Mammary microvascular endothelial cell (primary cell): Measurements from ENCODE around the gene ZNF337. TPM values are rescaled to one million over a fixed set of nuclear protein-coding genes. Genes with fewer than 3 reads are reported as not detected.

Experiments
- total RNA-seq: library from RNA; depleted of rRNA; stranded (reverse); fragments of >200 nt; gene quantifications from 2 replicates; pipeline ENCODE4 v1.2.3, GENCODE V29; 2015

ZNF337 gene
- total RNA-seq: 7.1 and 7.5 TPM in 2 replicates

GRCh38 chr20:25696371-25697131, at the start of gene ZNF337:
ZNF337 (minus strand) TSS chr20:25696853; CDS start chr20:25686417, 10,436 bp downstream.

Other genes starting within 250 kb of the ZNF337 start
- 5.1 and 7.9 TPM in 2 replicates for gene NINL, start 111.3 kb downstream of the ZNF337 start, total RNA-seq
- 7.2 and 8.1 TPM in 2 replicates for gene NANP, start 72.8 kb downstream of the ZNF337 start, total RNA-seq